ACHN (cell line): ENCODE results near the gene AOPEP.
A peak's percentile ranks its signal among the peaks of the same experiment; 100 is the strongest.

Experiments used
- DNase-seq: peaks from one replicate; pipeline ENCODE4 v3.0.0-alpha.2; 2015
- in situ Hi-C: cut with HindIII; loops from 2 replicates; pipeline ENCODE4 v1.10.0; 2017; ENCODE audit warnings: low sequenced_read_pairs, low pct_ligation_motif_present, low pct_unique_long_range_greater_than_20kb

AOPEP gene

GRCh38 chr9:95022657-95023056 is 296.2 kb downstream of the AOPEP start:
- in situ Hi-C loops: no loop called here
- no peak for DNase-seq

GRCh38 chr9:95023217-95024003 is 296.9 kb downstream of the AOPEP start:
- in situ Hi-C loops: no loop called here
- peak; percentile 85 for DNase-seq

DNA sequence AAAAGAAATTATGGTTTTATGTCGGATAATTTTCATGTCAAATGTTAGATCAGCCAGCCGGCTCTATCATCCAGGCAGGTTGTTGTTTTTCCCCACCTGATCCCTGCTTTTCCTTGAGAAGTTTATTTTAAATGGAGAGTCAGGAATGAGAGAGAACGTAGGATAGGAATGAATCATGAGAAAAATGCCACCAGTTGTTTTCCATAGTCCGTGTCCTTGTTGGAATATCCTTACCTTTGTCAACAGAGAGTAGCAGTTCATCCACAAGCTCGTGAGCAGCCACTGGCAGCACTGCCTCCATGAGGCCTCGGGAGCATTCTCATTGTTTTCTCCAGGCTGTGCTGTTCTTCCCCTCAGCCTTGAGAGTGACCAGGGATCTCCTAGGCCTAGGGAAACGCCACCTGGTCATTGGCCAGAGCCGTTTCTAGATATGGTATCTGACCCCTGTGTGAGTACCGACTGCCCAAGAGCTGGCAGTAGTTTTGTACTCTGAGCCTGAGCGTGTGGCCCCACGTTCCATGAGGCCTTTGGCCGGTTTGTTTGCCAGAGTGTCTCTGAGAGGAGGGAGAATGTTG is 297.7 kb downstream of the AOPEP start:
- DNase-seq: no peak
- in situ Hi-C loops: no loop called here

- in situ Hi-C loops: no loop called here
- peak; percentile 58 for DNase-seq
Measured at GRCh38 chr9:95025213-95026147, 299.0 kb downstream of the AOPEP start.

GRCh38 chr9:95026148-95026524 is 299.6 kb downstream of the AOPEP start:
- DNase-seq: no peak
- in situ Hi-C loops: no loop called here

GRCh38 chr9:95027914-95028852 is 301.7 kb downstream of the AOPEP start:
- no peak for DNase-seq
- in situ Hi-C loops: no loop called here

DNA sequence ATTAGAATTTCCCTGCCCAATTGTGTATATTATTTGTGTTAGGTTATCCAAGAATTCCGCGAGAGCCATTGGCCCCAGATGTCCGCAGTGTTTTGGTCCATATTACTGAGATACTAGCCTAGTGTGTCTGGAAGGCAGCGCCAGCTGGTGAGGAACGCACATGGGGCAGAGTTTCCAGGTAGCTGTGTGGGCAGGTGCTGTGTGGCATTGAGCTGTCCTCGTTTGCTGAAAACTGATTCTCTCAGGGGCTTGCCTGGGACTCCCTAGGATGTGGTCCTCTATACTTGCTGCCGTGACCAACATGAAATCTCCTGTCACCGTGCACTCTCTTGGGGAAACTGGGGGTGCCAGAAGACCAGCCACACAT is 302.3 kb downstream of the AOPEP start:
- in situ Hi-C loops: no loop called here
- DNase-seq: no peak

GRCh38 chr9:95029288-95029687 is 302.8 kb downstream of the AOPEP start:
- in situ Hi-C loops: no loop called here

DNA sequence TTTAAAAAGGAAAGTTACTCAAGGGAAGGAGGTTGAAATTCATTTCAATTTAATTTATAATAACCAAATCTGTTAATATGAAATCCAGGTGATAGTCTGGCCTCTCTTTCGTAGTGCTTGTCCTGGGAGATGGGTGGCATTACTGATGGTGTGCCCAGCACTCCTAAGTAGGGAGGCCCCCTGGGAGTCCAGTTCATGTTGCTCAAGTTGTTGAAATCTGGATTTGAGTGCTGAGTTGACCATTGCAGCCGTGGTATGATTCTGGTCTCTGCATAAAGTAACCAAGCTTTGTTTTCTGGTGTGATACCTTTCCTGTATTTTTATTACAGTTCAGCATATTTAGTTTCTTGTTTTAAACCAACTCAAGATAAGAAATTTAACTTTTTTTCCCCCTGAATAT is 303.2 kb downstream of the AOPEP start:
- in situ Hi-C loops: no loop called here
- no peak for DNase-seq

More at GRCh38 chr9:95029288-95029687, 302.8 kb downstream of the AOPEP start:
- DNase-seq: no peak

- in situ Hi-C loops: no loop called here
- no peak for DNase-seq
Measured at GRCh38 chr9:95030344-95030743, 303.8 kb downstream of the AOPEP start.

DNA sequence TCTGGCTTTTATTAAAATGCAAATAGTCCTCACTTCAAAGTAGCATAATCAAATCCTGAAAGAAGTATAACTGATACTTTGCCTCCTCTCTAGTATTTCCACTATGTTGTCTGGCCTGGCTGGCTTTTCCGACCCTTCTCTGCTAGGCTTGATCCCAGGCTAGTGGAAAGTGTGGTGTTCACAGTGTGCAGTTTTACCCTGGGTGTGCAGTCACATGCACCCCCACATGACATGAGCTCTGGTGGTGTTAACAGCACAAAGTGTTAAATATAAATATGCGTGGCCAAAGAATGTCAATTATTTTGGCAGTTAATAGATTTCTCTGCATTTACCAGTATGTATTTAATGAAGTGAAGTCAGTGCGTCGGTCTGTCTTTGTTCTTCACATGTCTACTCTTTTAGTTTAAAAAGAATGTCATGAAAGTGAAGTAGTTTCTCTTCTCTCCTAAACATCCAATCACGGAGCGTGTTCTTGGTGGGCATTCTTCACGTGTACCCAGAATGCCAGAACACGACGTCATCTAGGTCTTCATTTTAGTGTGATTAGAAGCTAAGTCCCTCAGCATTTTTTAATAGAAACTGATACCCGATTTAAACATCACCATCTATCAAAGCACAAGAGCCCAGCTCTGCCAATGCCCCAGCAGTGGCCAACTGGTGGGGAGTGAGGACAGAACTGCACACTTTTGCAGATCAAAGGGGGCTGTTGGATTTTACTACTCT is 304.6 kb downstream of the AOPEP start:
- in situ Hi-C loops: no loop called here
- DNase-seq: no peak

DNA sequence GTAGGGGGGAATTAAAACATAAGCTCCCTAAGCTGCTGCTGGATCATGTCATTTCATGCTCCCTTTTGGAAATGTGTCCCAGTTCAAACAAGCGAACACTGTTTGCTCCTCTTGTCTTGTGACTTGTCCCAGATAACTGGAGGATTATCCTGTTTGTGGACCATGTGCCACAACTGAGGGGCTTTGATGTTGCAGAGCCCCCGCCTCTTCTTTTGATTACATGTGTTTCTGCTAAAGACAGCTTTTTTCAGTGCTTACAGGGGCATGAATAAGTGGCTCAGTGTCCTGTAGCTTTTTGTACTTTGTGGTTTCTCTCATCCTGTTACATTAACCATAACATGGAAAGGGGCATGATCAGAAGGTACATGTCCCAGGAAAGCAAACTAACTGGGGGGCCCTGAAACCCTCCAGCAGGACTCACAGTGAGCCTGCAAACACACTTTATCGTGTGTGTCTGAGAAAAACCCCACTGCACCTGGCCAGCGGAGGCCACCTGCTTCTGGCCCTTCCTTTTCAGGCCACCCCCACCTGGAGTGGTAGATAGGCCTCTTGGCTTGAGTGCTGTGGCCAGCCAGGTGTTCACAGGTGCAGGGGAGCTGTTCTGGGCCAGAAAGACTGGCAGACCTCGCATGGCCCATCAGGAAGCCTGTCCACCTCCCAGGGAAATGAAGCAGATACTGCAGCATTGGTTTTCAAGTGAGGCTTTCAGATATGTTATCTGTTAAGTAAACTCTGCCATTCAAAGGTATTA is 305.4 kb downstream of the AOPEP start:
- in situ Hi-C loops: no loop called here
- DNase-seq: no peak

GRCh38 chr9:95032580-95033341 is 306.3 kb downstream of the AOPEP start:
- in situ Hi-C loops: no loop called here
- no peak for DNase-seq

- no peak for DNase-seq
- in situ Hi-C loops: no loop called here
Measured at GRCh38 chr9:95035846-95036245, 309.3 kb downstream of the AOPEP start.

DNA sequence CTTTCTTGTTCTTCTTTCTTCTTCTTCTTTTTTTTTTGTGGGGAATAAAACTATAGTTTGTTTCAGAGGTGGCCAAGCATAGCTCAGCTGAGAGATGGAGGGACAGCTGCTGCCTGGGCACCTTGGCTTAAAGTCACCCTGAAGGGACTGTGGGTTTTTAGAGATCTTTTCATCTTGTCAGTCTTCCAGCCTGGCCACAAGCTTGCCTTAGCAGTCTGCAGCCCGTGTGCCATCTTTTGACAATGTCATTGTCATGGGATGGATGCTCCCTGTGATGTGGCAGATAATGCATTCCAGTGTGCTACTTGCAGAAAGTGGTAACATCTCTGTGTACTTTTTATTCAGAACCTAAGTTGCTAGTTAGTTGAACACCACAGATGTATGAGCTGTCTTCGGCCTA is 310.2 kb downstream of the AOPEP start:
- in situ Hi-C loops: no loop called here
- DNase-seq: no peak

- no peak for DNase-seq
- in situ Hi-C loops: no loop called here
Measured at GRCh38 chr9:95037789-95038521, 311.5 kb downstream of the AOPEP start.
